NT2/D1 (cell line): ENCODE results near the gene SNX10.

Experiments
- SUZ12 ChIP-seq: IDR thresholded peaks from 2 replicates; pipeline ENCODE4 v1.6.1; 2011; ENCODE audit not compliant: insufficient read length, insufficient read depth; ENCODE audit errors: extremely low read depth
- YY1 ChIP-seq: IDR thresholded peaks from 2 replicates; pipeline ENCODE4 v1.6.1; 2011; ENCODE audit not compliant: insufficient read length, insufficient read depth
- ZNF274 ChIP-seq: IDR thresholded peaks from 2 replicates; pipeline ENCODE4 v1.6.1; 2011; ENCODE audit warnings: mild to moderate bottlenecking, low read depth, low read length

DNA sequence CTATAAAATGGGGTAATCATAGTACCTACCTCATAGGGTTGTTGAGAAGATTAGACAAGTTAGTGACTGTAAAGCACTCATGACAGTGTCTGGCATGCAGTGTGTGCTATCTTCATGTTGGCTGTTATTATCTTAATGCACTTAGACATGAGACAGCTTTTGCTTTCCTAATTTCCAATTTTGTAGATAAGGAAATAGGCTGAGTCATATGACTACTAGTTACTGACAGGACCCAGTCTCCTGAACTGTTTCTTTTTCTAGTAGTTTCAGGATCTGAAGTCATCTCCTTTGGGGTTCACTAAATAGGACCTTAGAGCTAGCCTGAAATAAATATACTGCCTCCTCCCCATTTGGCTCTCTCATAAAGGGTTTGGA is 74.2 kb downstream of the SNX10 start:
- TF ChIP-seq YY1: no peak
- TF ChIP-seq SUZ12: no peak
- TF ChIP-seq ZNF274: no peak
